A673 (cell line): ENCODE measurements around the gene SPATC1L. TPM values are rescaled to one million over a fixed set of nuclear protein-coding genes. Genes with fewer than 3 reads are reported as not detected.

Experiments used
- BruUV-seq: library from RNA; stranded (reverse); fragments of 400-500 nt; replicated peaks from 2 replicates; lab custom pipeline; 2021; lab: Mats Ljungman, UMichigan
- CTCF ChIA-PET: fragments of 300-600 bp; sonication (Branson Sonifier 250); formaldehyde crosslinking; loops from one replicate; lab custom pipeline; 2022; ENCODE audit warnings: antibody characterized with exemption; lab: Charles Lee
- POLR2A ChIA-PET: fragments of 300-600 bp; sonication (Branson Sonifier 250); formaldehyde crosslinking; loops from one replicate; lab custom pipeline; 2022; ENCODE audit warnings: antibody characterized with exemption; ENCODE audit not compliant: low non-redundant PET; lab: Charles Lee
- DNase-seq: peaks from one replicate; pipeline ENCODE4 v3.0.0-alpha.2; 2015; ENCODE audit warnings: low spot score
- H3K27ac ChIP-seq: fragments of 200-600 bp; sonication (generic); 2 replicates; pipeline ENCODE4 v1.5.1; 2016; ENCODE audit warnings: mixed run types, low read depth, mild to moderate bottlenecking, mixed read lengths, antibody characterized with exemption, low read length; ENCODE audit not compliant: poor library complexity, severe bottlenecking
- H3K27me3 ChIP-seq: fragments of 200-600 bp; sonication (generic); replicated peaks from 2 replicates; pipeline ENCODE4 v1.6.1; 2017; ENCODE audit warnings: mixed run types, low read depth, mild to moderate bottlenecking, mixed read lengths, antibody characterized with exemption, low read length; ENCODE audit not compliant: insufficient read depth, poor library complexity
- H3K36me3 ChIP-seq: fragments of 200-600 bp; sonication (generic); 2 replicates; pipeline ENCODE4 v1.6.1; 2016; ENCODE audit warnings: mixed run types, mild to moderate bottlenecking, mixed read lengths, antibody characterized with exemption, low read length; ENCODE audit not compliant: insufficient read depth, poor library complexity, severe bottlenecking
- H3K4me1 ChIP-seq: fragments of 200-600 bp; sonication (generic); 2 replicates; pipeline ENCODE4 v1.6.1; 2017; ENCODE audit warnings: mixed run types, mild to moderate bottlenecking, mixed read lengths, antibody characterized with exemption, low read length; ENCODE audit not compliant: insufficient read depth, poor library complexity, severe bottlenecking
- H3K4me3 ChIP-seq: fragments of 200-600 bp; sonication (generic); 2 replicates; pipeline ENCODE4 v1.5.1; 2016; ENCODE audit warnings: low read depth, mixed run types, mild to moderate bottlenecking, mixed read lengths, low read length; ENCODE audit not compliant: poor library complexity, severe bottlenecking
- H3K9me3 ChIP-seq: fragments of 200-600 bp; sonication (generic); 2 replicates; pipeline ENCODE4 v1.6.1; 2016; ENCODE audit warnings: mixed run types, low read depth, mild to moderate bottlenecking, mixed read lengths, antibody characterized with exemption, low read length; ENCODE audit not compliant: poor library complexity, severe bottlenecking
- EZH2 ChIP-seq: fragments of 200-600 bp; sonication (generic); IDR thresholded peaks from 2 replicates; pipeline ENCODE4 v1.6.1; 2017; ENCODE audit warnings: borderline replicate concordance, low read depth, mild to moderate bottlenecking, mixed read lengths, antibody characterized with exemption, low read length; ENCODE audit not compliant: poor library complexity, severe bottlenecking
- intact Hi-C: fragments of 100-400 bp; cut with micrococcal nuclease; formaldehyde crosslinking; loops from one replicate; pipeline ENCODE4 v1.10.0; 2022; ENCODE audit not compliant: unreplicated experiment
- total RNA-seq: library from RNA; stranded (reverse); gene quantifications from 2 replicates; pipeline ENCODE4 v1.2.3, GENCODE V29; 2021
- TF ChIP-seq, protein P1 (sequence below): fragments of 300-800, 200-600 bp; sonication (generic); conservative IDR thresholded peaks from 2 replicates; pipeline ENCODE4 v1.5.1; 2017; ENCODE audit warnings: low read depth, mild to moderate bottlenecking, antibody characterized with exemption, low read length, moderate library complexity, mixed read lengths

SPATC1L gene
- total RNA-seq, 1 experiment from 2014 or later: 30.9 TPM

DNA sequence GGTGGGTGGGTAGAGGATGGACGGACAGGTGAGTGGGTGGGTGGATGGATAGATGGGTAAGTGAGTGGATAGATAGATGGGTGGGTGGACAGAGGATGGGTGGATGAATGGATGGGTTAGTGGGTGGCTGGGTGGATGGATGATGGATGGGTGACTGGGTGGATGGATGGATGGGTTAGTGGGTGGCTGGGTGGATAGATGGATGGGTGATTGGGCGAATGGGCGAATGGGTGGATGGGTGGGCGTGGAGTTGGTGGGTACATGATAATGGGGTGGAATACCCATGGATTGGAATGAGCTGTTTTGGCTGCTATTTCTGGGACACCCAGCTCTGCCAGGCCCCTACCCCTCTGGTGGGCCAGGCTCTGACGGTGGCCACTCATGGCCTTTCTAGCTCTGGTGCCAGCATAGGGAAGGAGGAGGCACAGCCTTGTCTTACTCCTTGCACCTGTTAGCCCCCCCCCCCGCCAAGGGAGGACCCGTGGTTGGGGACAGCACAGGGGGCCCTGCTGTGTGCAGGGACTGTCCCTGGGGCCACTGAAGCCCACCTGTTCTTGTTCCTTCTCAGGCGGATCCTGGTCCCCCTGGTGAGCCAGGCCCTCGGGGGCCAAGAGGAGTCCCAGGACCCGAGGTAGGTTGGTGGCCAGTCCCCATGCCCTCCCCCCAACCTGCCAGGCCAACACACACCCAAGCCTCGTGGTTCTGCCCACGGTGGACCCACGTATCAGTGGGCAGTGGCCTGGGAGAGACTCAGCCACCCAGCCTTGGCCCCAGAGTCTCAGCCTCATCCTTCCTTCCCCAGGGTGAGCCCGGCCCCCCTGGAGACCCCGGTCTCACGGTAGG lies 60.0 kb downstream of the SPATC1L start:
- CTCF ChIA-PET: no interaction called here
- no peaks in the 10 kb centered on the region for H3K36me3 ChIP-seq
- no peak overlapping the region for H3K4me3 ChIP-seq
- H3K9me3 ChIP-seq: no peaks in the 10 kb centered on the region
- no peak overlapping the region for H3K27ac ChIP-seq
- H3K27me3 ChIP-seq: no peaks in the 10 kb centered on the region
- DNase-seq: no peak
- H3K4me1 ChIP-seq: no peaks in the 10 kb centered on the region
- TF ChIP-seq EZH2: no peak
- TF ChIP-seq, protein P1, sequence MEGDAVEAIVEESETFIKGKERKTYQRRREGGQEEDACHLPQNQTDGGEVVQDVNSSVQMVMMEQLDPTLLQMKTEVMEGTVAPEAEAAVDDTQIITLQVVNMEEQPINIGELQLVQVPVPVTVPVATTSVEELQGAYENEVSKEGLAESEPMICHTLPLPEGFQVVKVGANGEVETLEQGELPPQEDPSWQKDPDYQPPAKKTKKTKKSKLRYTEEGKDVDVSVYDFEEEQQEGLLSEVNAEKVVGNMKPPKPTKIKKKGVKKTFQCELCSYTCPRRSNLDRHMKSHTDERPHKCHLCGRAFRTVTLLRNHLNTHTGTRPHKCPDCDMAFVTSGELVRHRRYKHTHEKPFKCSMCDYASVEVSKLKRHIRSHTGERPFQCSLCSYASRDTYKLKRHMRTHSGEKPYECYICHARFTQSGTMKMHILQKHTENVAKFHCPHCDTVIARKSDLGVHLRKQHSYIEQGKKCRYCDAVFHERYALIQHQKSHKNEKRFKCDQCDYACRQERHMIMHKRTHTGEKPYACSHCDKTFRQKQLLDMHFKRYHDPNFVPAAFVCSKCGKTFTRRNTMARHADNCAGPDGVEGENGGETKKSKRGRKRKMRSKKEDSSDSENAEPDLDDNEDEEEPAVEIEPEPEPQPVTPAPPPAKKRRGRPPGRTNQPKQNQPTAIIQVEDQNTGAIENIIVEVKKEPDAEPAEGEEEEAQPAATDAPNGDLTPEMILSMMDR: no peak
- BruUV-seq: no TSS peak
- intact Hi-C loops: no loop called here
- POLR2A ChIA-PET: no interaction called here

DNA sequence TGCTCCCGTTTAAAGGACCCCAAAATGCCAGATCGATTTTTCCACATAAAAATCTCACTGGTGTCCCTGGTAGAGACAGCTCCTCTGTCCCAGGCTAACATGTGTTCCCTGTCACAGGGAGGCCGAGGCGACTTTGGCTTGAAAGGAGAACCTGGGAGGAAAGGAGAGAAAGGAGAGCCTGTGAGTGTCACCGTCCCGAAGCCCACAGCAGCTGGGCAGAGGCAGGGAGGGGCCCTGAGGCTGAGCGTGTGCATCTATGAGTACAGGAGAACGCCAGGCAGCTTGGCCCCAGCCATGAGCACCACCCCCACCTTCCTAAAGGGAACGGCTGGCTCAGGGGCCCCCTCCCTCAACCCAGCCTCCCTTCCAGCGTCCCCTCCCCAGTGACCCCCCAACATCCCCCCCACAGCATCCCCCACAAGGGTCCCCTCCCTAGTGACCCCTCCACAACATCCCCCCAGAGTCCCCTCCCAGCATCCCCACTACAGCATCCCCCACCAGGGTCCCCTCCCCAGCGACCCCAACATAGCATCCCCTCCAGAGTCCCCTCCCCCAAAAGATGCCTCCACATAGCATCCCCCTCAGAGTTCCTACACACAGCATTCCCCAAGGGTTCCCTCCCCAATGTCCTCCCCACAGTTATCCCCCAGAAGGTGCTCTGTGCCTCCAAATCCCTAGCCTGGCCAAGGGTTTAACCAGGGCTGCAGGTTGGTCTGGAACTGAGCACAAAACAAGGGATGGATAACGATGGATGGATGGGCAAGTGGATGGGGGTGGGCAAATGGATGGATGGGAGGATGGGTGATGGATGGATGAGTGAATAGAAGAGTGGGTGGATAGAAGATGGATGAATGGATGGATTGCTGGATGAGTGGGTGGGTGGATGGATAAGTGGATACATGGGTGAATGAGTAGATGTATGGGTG lies 61.2 kb downstream of the SPATC1L start:
- POLR2A ChIA-PET: no interaction called here
- Histone ChIP-seq H3K36me3 (no peaks in the 10 kb centered on the region), H3K4me1 (no peaks in the 10 kb centered on the region), H3K9me3 (no peaks in the 10 kb centered on the region), H3K27me3 (no peaks in the 10 kb centered on the region), H3K4me3 (no peak overlapping the region), H3K27ac (no peak overlapping the region)
- intact Hi-C loops: no loop called here
- CTCF ChIA-PET: interaction anchor here (0.5 kb wide), 1 partner anchor 150 kb away, joined by 3 read pairs; no protein-coding TSS in a partner anchor
- BruUV-seq: no TSS peak
- no peak for DNase-seq
- TF ChIP-seq, protein P1: no peak
- TF ChIP-seq EZH2: no peak

DNA sequence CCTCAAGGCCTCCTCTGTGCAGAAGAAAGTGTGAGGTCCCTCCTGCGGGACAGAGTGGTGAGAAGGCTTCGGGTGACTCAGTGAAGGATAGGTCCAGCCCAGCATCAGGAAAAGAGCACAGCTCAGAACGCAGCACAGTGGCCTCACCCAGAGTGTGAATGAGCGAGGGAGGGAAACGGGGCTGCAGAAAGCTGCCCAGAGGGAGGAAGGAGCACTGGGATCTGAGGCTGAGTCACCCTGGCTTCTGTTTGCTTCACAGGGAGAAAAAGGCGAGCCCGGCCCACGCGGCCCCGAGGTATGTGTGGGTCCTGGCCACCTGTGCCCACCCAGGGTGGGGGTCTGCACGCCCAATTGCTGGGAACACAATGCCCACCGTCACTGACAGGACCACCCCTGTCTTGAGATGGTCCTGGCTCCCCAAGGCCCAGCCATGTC lies 62.0 kb downstream of the SPATC1L start:
- no peak for DNase-seq

More for the DNA sequence above, 62.0 kb downstream of the SPATC1L start:
- TF ChIP-seq EZH2: no peak
- TF ChIP-seq, protein P1: no peak
- intact Hi-C loops: no loop called here
- Histone ChIP-seq H3K4me1 (no peaks in the 10 kb centered on the region), H3K27ac (no peak overlapping the region), H3K27me3 (no peaks in the 10 kb centered on the region), H3K4me3 (no peak overlapping the region), H3K9me3 (no peaks in the 10 kb centered on the region), H3K36me3 (no peaks in the 10 kb centered on the region)
- POLR2A ChIA-PET: no interaction called here
- CTCF ChIA-PET: interaction anchor here (0.5 kb wide), 1 partner anchor 151 kb away, joined by 3 read pairs; no protein-coding TSS in a partner anchor
- BruUV-seq: no TSS peak
